CD4-positive, alpha-beta memory T cell (primary cell): ENCODE results near the gene MSN. TPM values are rescaled to one million over a fixed set of nuclear protein-coding genes. Genes with fewer than 3 reads are reported as not detected.

Source experiments
- CTCF ChIA-PET: fragments of 350-600 bp; sonication (Branson Sonifier 250); formaldehyde crosslinking; loops from one replicate; lab custom pipeline; 2021; ENCODE audit warnings: inconsistent platforms; ENCODE audit not compliant: partially characterized antibody; lab: Charles Lee
- POLR2A ChIA-PET: fragments of 350-600 bp; sonication (Branson Sonifier 250); formaldehyde crosslinking; loops from one replicate; lab custom pipeline; 2021; ENCODE audit not compliant: partially characterized antibody; lab: Charles Lee
- DNase-seq, 5 donors: peaks; one replicate each; pipeline versions ENCODE4 v3.0.0 to v3.0.0-alpha.2; 2020 to 2022; ENCODE audit warnings: mixed read lengths in 1 of 5
- H3K27ac ChIP-seq: one replicate; pipeline ENCODE4 v1.7.0; 2013; ENCODE audit warnings: low read depth, low read length
- H3K27me3 ChIP-seq: 2 replicates; pipeline ENCODE4 v1.7.0; 2013; ENCODE audit warnings: mild to moderate bottlenecking, low read length, moderate library complexity; ENCODE audit not compliant: insufficient read depth
- H3K36me3 ChIP-seq: 2 replicates; pipeline ENCODE4 v1.7.0; 2013; ENCODE audit warnings: mild to moderate bottlenecking, low read length, moderate library complexity; ENCODE audit not compliant: insufficient read depth
- H3K4me1 ChIP-seq: 2 replicates; pipeline ENCODE4 v1.7.0; 2013; ENCODE audit warnings: mild to moderate bottlenecking, low read length, moderate library complexity; ENCODE audit not compliant: insufficient read depth
- H3K4me3 ChIP-seq, 2 donors: one replicate each; pipeline ENCODE4 v1.7.0; 2013; ENCODE audit warnings: low read length in 2 of 2, mild to moderate bottlenecking in 1 of 2
- H3K9me3 ChIP-seq, 2 donors: one replicate each; pipeline ENCODE4 v1.7.0; 2013; ENCODE audit warnings: low read length in 2 of 2, control low read depth in 1 of 2; ENCODE audit not compliant: control insufficient read depth in 1 of 2
- H3K27ac Mint-ChIP-seq, 7 donors: one replicate each; pipeline ENCODE4 v1.8.0; 2020 to 2021; ENCODE audit warnings: mixed read lengths in 7 of 7, mild to moderate bottlenecking in 6 of 7, inconsistent platforms in 3 of 7, moderate library complexity in 3 of 7
- H3K27me3 Mint-ChIP-seq, 2 donors: one replicate each; pipeline ENCODE4 v1.8.0; 2020 to 2021; ENCODE audit warnings: mixed read lengths in 2 of 2
- H3K36me3 Mint-ChIP-seq, 2 donors: one replicate each; pipeline ENCODE4 v1.8.0; 2020 to 2021; ENCODE audit warnings: mixed read lengths in 2 of 2, inconsistent platforms in 1 of 2, mild to moderate bottlenecking in 1 of 2
- H3K4me1 Mint-ChIP-seq, 4 donors: one replicate each; pipeline ENCODE4 v1.8.0; 2020 to 2021; ENCODE audit warnings: mixed read lengths in 4 of 4, mild to moderate bottlenecking in 1 of 4
- H3K4me3 Mint-ChIP-seq, 8 donors: one replicate each; pipeline ENCODE4 v1.8.0; 2020 to 2021; ENCODE audit warnings: mixed read lengths in 8 of 8, mild to moderate bottlenecking in 7 of 8, moderate library complexity in 6 of 8, inconsistent platforms in 3 of 8
- H3K9me3 Mint-ChIP-seq, 8 donors: one replicate each; pipeline ENCODE4 v1.8.0; 2020 to 2021; ENCODE audit warnings: mixed read lengths in 8 of 8, mild to moderate bottlenecking in 5 of 8, inconsistent platforms in 3 of 8, moderate library complexity in 1 of 8
- intact Hi-C: fragments of 100-400 bp; cut with micrococcal nuclease; formaldehyde crosslinking; loops from one replicate; pipeline ENCODE4 v1.15.1; 2023
- polyA plus RNA-seq, 2 donors: library from polyadenylated mRNA; unstranded; fragments of 300-500 nt; fragmentation: Illumina TruSeq; gene quantifications; one replicate each; pipeline ENCODE4 v1.2.3, GENCODE V29; 2021
- total RNA-seq, 2 experiments: library from RNA; stranded (reverse); gene quantifications; one replicate each; pipeline ENCODE4 v1.2.3, GENCODE V29; 2021

The MSN gene
- total and polyA plus RNA-seq, 4 experiments from 2014 or later = 334 to 669 (median 468) TPM

- Histone ChIP-seq H3K4me1 (peaks cover 39% of the 10 kb centered on the region), H3K36me3 (peaks cover 3% of the 10 kb centered on the region), H3K4me3 (no peak overlapping the region), H3K27ac (no peak overlapping the region), H3K27me3 (no peaks in the 10 kb centered on the region), H3K9me3 (no peaks in the 10 kb centered on the region)
- H3K27me3 Mint-ChIP-seq = no peaks in the 10 kb centered on the region
- peaks cover 17 to 18% of the 10 kb centered on the region in 2 donors for H3K36me3 Mint-ChIP-seq
- H3K4me1 Mint-ChIP-seq = peaks cover 32 to 59% (median 47%) of the 10 kb centered on the region in 4 donors
- peak overlapping the region in 4 of 7 donors; percentile 0 to 83 (median 26) for H3K27ac Mint-ChIP-seq
- H3K4me3 Mint-ChIP-seq = peak overlapping the region in 2 of 8 donors; percentile 7 to 24
- ChIA-PET CTCF (interaction anchor here (0.7 to 2.5 kb wide), 4 partner anchors 9 to 240 kb away, joined by 3 to 6 read pairs (median 4); no protein-coding TSS in a partner anchor), POLR2A (interaction anchor here (1.1 to 1.2 kb wide), 3 partner anchors 20 to 41 kb away, joined by 3 read pairs; no protein-coding TSS in a partner anchor)
- H3K9me3 Mint-ChIP-seq = peaks cover 0 to 3% (median 0%) of the 10 kb centered on the region in 8 donors
- no peak for DNase-seq
- intact Hi-C loops = loop anchor here (2.0 to 5.0 kb wide), 2 partner anchors 151 to 241 kb away; no protein-coding TSS in a partner anchor
Observed at GRCh38 chrX:65745992-65746391, 78.5 kb downstream of the MSN start.

GRCh38 chrX:65750674-65751469, 83.4 kb downstream of the MSN start:
- H3K4me3 ChIP-seq = no peak overlapping the region
- no peaks in the 10 kb centered on the region for H3K27me3 ChIP-seq
- intact Hi-C loops = loop anchor here (5.0 kb wide), 1 partner anchor 251 kb away; no protein-coding TSS in a partner anchor
- Mint-ChIP-seq H3K9me3 (peaks cover 0 to 12% (median 4%) of the 10 kb centered on the region in 8 donors), H3K27ac (peak overlapping the region; percentile 58 to 85 (median 76)), H3K4me1 (peaks cover 39 to 69% (median 53%) of the 10 kb centered on the region in 4 donors), H3K27me3 (no peaks in the 10 kb centered on the region), H3K36me3 (peaks cover 0 to 8% of the 10 kb centered on the region in 2 donors), H3K4me3 (peak overlapping the region; percentile 2 to 87 (median 78))
- peaks cover 42% of the 10 kb centered on the region for H3K4me1 ChIP-seq
- peak; percentile 47 to 58 (median 50) for DNase-seq
- no peaks in the 10 kb centered on the region for H3K36me3 ChIP-seq
- H3K27ac ChIP-seq = peak overlapping the region; percentile 35
- no peaks in the 10 kb centered on the region for H3K9me3 ChIP-seq
- ChIA-PET POLR2A (interaction anchor here (1.0 to 1.2 kb wide), 2 partner anchors 53 to 235 kb away, joined by 4 read pairs; no protein-coding TSS in a partner anchor), CTCF (interaction anchor here (2.0 kb wide), 1 partner anchor 11 kb away, joined by 4 read pairs; no protein-coding TSS in a partner anchor)

DNA sequence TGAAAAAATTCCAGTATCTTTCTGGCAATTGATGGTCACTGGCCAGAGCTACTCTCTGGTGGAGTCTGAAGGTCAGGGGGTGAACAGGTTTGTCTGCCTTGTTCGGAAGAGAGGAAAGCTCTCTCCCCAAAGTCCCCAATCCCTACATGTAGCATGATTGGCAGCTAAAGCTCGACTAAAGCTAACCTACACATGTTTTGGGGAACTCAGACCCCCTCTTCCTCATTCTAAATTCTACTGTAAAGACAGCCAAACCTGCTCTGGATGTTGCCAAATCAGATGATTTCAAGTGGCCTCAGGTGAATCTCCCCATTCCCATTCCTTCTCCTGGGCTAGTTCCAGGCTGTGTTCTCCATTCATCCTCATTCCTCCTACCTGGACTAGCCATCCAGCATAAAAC, 84.1 kb downstream of the MSN start:
- intact Hi-C loops = loop anchor here (5.0 kb wide), 1 partner anchor 251 kb away; no protein-coding TSS in a partner anchor
- POLR2A ChIA-PET = interaction anchor here (1.2 kb wide), 1 partner anchor 54 kb away, joined by 4 read pairs; no protein-coding TSS in a partner anchor
- no peaks in the 10 kb centered on the region for H3K27me3 Mint-ChIP-seq

DNA sequence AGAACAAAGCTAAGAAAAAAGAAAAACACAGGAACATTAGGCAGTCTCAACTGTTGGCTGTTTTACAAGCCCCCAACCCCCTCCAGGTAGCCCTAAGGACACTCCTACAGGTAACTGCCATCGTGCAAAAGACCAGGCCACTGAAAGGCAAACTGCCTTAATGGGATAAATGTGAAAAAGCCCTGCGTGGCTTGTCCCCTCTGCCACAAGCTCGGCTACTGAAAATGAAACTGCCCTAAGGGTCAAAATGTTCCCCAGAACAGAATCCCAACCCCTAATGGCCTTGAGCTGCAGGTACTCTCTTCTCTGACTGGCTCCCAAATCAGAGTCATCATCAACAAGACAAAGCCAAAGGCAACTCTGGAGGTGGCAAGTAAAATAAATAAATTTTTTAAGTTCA, 84.8 kb downstream of the MSN start:
- Mint-ChIP-seq H3K4me1 (peaks cover 37 to 66% (median 49%) of the 10 kb centered on the region in 4 donors), H3K27ac (peak overlapping the region in 5 of 7 donors; percentile 6 to 68 (median 45)), H3K36me3 (peaks cover 0 to 8% of the 10 kb centered on the region in 2 donors), H3K9me3 (peaks cover 0 to 12% (median 4%) of the 10 kb centered on the region in 8 donors), H3K27me3 (no peaks in the 10 kb centered on the region), H3K4me3 (peak overlapping the region in 7 of 8 donors; percentile 2 to 87 (median 68))
- Histone ChIP-seq H3K9me3 (no peaks in the 10 kb centered on the region), H3K27ac (no peak overlapping the region), H3K4me3 (no peak overlapping the region), H3K27me3 (no peaks in the 10 kb centered on the region), H3K4me1 (peaks cover 41% of the 10 kb centered on the region), H3K36me3 (no peaks in the 10 kb centered on the region)
- intact Hi-C loops = loop anchor here (5.0 kb wide), 1 partner anchor 250 kb away; no protein-coding TSS in a partner anchor
- no peak for DNase-seq
- ChIA-PET CTCF (interaction anchor here (0.6 to 2.0 kb wide), 2 partner anchors 12 to 15 kb away, joined by 3 to 4 read pairs; no protein-coding TSS in a partner anchor), POLR2A (no interaction called here)

More for the DNA sequence above, 84.1 kb downstream of the MSN start:
- Mint-ChIP-seq H3K27ac (peak overlapping the region; percentile 45 to 85 (median 65)), H3K4me1 (peaks cover 36 to 66% (median 49%) of the 10 kb centered on the region in 4 donors), H3K36me3 (peaks cover 0 to 8% of the 10 kb centered on the region in 2 donors), H3K4me3 (peak overlapping the region in 7 of 8 donors; percentile 23 to 87 (median 68)), H3K9me3 (peaks cover 0 to 12% (median 4%) of the 10 kb centered on the region in 8 donors)
- Histone ChIP-seq H3K27me3 (no peaks in the 10 kb centered on the region), H3K27ac (peak overlapping the region; percentile 35), H3K36me3 (no peaks in the 10 kb centered on the region), H3K9me3 (no peaks in the 10 kb centered on the region), H3K4me1 (peaks cover 41% of the 10 kb centered on the region), H3K4me3 (no peak overlapping the region)
- no peak for DNase-seq
- CTCF ChIA-PET = interaction anchor here (2.0 kb wide), 1 partner anchor 11 kb away, joined by 4 read pairs; no protein-coding TSS in a partner anchor

DNA sequence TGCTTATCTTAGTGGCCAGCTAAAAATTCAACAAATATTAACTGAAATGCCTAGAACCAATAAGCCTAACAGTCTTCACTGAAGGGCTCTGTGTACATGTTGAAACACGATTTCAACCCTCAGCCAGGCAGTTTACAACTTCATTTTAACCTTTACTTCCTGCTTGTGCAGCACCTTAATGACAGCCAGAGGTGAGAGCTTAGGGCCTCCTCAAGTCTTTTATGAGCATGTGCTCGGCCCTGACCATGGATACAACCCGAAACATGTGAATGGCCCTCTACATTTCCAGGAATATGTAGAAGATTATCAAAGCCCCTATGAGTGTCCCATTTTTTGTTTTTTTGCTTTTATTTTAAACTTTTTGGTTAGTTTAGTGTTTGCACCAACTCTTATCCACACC, 88.3 kb downstream of the MSN start:
- Histone ChIP-seq H3K27me3 (no peaks in the 10 kb centered on the region), H3K36me3 (no peaks in the 10 kb centered on the region), H3K27ac (no peak overlapping the region), H3K9me3 (no peaks in the 10 kb centered on the region), H3K4me3 (no peak overlapping the region), H3K4me1 (peaks cover 30% of the 10 kb centered on the region)
- CTCF ChIA-PET = no interaction called here
- Mint-ChIP-seq H3K9me3 (peaks cover 0 to 12% (median 5%) of the 10 kb centered on the region in 8 donors), H3K4me1 (peaks cover 24 to 51% (median 41%) of the 10 kb centered on the region in 4 donors), H3K36me3 (peaks cover 0 to 8% of the 10 kb centered on the region in 2 donors), H3K27ac (peak overlapping the region in 2 of 7 donors; percentile 14 to 60), H3K27me3 (no peaks in the 10 kb centered on the region), H3K4me3 (peak overlapping the region in 2 of 8 donors; percentile 30 to 48)
- DNase-seq = no peak
- intact Hi-C loops = no loop called here
- POLR2A ChIA-PET = no interaction called here

DNA sequence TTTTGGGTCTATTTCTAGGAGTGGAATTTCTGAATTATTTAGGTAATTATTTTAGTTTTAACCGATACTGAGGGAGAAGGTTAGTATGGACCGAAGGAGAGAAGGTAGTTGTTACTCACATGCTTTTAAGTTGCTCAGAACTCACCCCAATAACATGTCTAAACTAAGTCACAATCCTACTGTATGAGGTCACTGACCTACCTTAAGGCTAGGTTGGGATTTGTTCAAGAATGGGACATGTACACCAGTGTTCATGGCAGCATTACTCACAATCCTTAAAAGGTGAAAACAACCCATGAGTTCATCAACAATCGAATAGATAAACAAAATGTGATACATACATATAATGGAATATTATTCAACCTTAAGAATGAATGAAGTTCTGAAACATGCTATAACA, 90.5 kb downstream of the MSN start:
- Histone ChIP-seq H3K4me1 (peaks cover 8% of the 10 kb centered on the region), H3K36me3 (no peaks in the 10 kb centered on the region), H3K9me3 (no peaks in the 10 kb centered on the region), H3K27ac (no peak overlapping the region), H3K4me3 (no peak overlapping the region), H3K27me3 (no peaks in the 10 kb centered on the region)
- Mint-ChIP-seq H3K9me3 (peaks cover 0 to 17% (median 8%) of the 10 kb centered on the region in 8 donors), H3K27me3 (no peaks in the 10 kb centered on the region), H3K4me3 (no peak overlapping the region), H3K27ac (no peak overlapping the region), H3K36me3 (peaks cover 0 to 8% of the 10 kb centered on the region in 2 donors), H3K4me1 (peaks cover 14 to 35% (median 30%) of the 10 kb centered on the region in 4 donors)
- intact Hi-C loops = no loop called here
- ChIA-PET POLR2A (no interaction called here), CTCF (no interaction called here)
- DNase-seq = no peak
